Caco-2 (cell line): Measurements from ENCODE around the gene RBP4. TPM values are rescaled to one million over a fixed set of nuclear protein-coding genes. Genes with fewer than 3 reads are reported as not detected.

Source experiments
- BruUV-seq: library from RNA; stranded (reverse); fragments of 400-500 nt; replicated peaks from 2 replicates; lab custom pipeline; 2021; lab: Mats Ljungman, UMichigan
- CTCF ChIA-PET: fragments of 300-600 bp; sonication (Branson Sonifier 250); formaldehyde crosslinking; loops from one replicate; lab custom pipeline; 2022; ENCODE audit warnings: antibody characterized with exemption; lab: Charles Lee
- POLR2A ChIA-PET: fragments of 300-600 bp; sonication (Branson Sonifier 250); formaldehyde crosslinking; loops from one replicate; lab custom pipeline; 2022; ENCODE audit warnings: antibody characterized with exemption; lab: Charles Lee
- DNase-seq, 2 experiments: peaks; one replicate each; pipeline versions ENCODE4 v3.0.0 to v3.0.0-alpha.2; 2020 to 2022
- H3K27me3 ChIP-seq: replicated peaks from 2 replicates; pipeline ENCODE4 v1.6.0; 2011; ENCODE audit warnings: low read length; ENCODE audit not compliant: control insufficient read depth, insufficient read depth
- H3K36me3 ChIP-seq: 2 replicates; pipeline ENCODE4 v1.5.1; 2011; ENCODE audit warnings: low read length; ENCODE audit not compliant: control insufficient read depth, insufficient read depth
- H3K4me1 ChIP-seq: fragments of 250-450 bp; sonication (Bioruptor Pico); 2 replicates; pipeline ENCODE4 v1.5.1; 2020; ENCODE audit warnings: mild to moderate bottlenecking
- H3K4me3 ChIP-seq: 2 replicates; pipeline ENCODE4 v1.5.1; 2011; ENCODE audit warnings: low read depth, mild to moderate bottlenecking, control low read depth, low read length
- H3K9me3 ChIP-seq: fragments of 250-450 bp; sonication (Bioruptor Pico); 2 replicates; pipeline ENCODE4 v1.5.1; 2020; ENCODE audit warnings: mild to moderate bottlenecking, moderate library complexity
- H3K27ac Mint-ChIP-seq: one replicate; pipeline ENCODE4 v1.8.0; 2022; ENCODE audit warnings: mixed read lengths; ENCODE audit not compliant: unreplicated experiment
- H3K27me3 Mint-ChIP-seq: one replicate; pipeline ENCODE4 v1.8.0; 2022; ENCODE audit warnings: mixed read lengths; ENCODE audit not compliant: insufficient read depth, unreplicated experiment
- H3K36me3 Mint-ChIP-seq: one replicate; pipeline ENCODE4 v1.8.0; 2022; ENCODE audit warnings: mild to moderate bottlenecking, mixed read lengths; ENCODE audit not compliant: insufficient read depth, unreplicated experiment
- H3K4me1 Mint-ChIP-seq: one replicate; pipeline ENCODE4 v1.8.0; 2022; ENCODE audit warnings: low read depth, mixed read lengths; ENCODE audit not compliant: unreplicated experiment
- H3K4me3 Mint-ChIP-seq: one replicate; pipeline ENCODE4 v1.8.0; 2022; ENCODE audit warnings: mild to moderate bottlenecking, moderate library complexity, mixed read lengths; ENCODE audit not compliant: unreplicated experiment
- H3K9me3 Mint-ChIP-seq: one replicate; pipeline ENCODE4 v1.8.0; 2022; ENCODE audit warnings: mixed read lengths; ENCODE audit not compliant: unreplicated experiment
- CTCF ChIP-seq, 2 experiments: fragments of 200-600 bp in 1 of 2; IDR thresholded peaks; 1 replicate in 1 of 2; 2 replicates in 1 of 2; pipeline versions ENCODE4 v1.5.1 to v1.8.0; 2011 to 2022; ENCODE audit warnings: antibody characterized with exemption in 1 of 2, control low read depth in 1 of 2, inconsistent platforms in 1 of 2, low read depth in 1 of 2, low read length in 1 of 2, mild to moderate bottlenecking in 1 of 2, moderate library complexity in 1 of 2; ENCODE audit not compliant: insufficient read depth in 1 of 2, severe bottlenecking in 1 of 2, unreplicated experiment in 1 of 2
- intact Hi-C: fragments of 100-400 bp; cut with micrococcal nuclease; formaldehyde crosslinking; loops from one replicate; pipeline ENCODE4 v1.10.0; 2022; ENCODE audit not compliant: unreplicated experiment
- total RNA-seq: library from RNA; stranded (reverse); gene quantifications from 2 replicates; pipeline ENCODE4 v1.2.3, GENCODE V29; 2022

RBP4 gene
- total RNA-seq, 1 experiment from 2014 or later = 255 TPM

DNA sequence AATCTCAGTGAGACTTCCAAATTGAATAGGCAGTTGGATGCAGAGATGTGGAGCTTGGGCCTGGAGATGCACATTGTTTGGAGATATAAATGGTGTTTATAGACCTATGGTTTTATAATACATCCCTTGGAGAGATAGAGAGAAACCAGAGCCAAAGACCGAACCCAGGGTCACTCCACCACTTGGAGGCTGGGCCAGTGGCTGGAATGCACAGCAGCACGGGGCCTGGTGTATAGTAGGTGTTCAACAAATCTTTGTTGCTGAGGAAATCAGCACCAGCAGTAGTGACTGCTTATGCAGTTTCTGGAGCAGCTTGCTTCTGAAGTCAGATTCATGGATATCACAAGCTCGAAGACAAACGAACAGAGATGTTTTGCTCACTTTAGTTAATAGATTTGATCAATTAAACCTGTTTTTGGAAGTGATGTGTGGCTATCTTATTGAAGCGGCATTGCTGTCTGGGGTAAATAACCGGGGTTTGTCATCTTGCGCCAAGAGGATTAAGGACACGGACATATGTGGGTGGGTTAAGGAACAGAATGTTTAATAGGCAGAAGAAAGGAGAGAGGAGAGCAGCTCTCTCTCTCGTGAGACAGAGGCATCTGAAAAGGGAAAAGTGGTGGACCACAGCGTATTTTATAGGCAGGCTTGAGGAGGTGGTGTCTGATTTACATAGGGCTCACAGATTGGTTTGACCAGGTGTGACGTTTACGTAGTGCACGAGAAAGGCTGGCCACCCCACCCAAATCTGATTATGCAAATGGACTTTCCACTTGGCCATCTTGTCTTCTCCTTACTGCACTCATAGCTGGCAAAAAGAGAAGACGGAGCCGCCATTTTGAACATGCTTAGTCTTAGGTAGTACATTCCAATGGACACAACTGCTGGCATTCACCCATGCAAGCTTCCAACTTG is 11.1 kb downstream of the RBP4 start:
- Mint-ChIP-seq H3K9me3 (no peaks in the 10 kb centered on the region), H3K27me3 (no peaks in the 10 kb centered on the region), H3K36me3 (peaks cover 15% of the 10 kb centered on the region), H3K4me3 (no peak overlapping the region), H3K27ac (no peak overlapping the region), H3K4me1 (peaks cover 15% of the 10 kb centered on the region)
- no TSS peak for BruUV-seq
- peaks cover 21% of the 10 kb centered on the region for H3K4me1 ChIP-seq
- ChIA-PET CTCF (interaction anchor here (0.6 to 2.1 kb wide), 2 partner anchors 11 to 35 kb away, joined by 5 to 10 read pairs; no protein-coding TSS in a partner anchor), POLR2A (no interaction called here)
- intact Hi-C loops = loop anchor here (5.0 to 10.0 kb wide), 2 partner anchors 38 to 85 kb away; no protein-coding TSS in a partner anchor
- no peaks in the 10 kb centered on the region for H3K9me3 ChIP-seq
- no peaks in the 10 kb centered on the region; the same call in 1 of the 2 replicates for H3K36me3 ChIP-seq
- H3K4me3 ChIP-seq = no peak overlapping the region
- no peak for TF ChIP-seq CTCF (IDR thresholded peaks at IDR 0.05; ENCODE audit: insufficient read depth in 1 of 2, low read depth in 1 of 2, low read length in 1 of 2, severe bottlenecking in 1 of 2, unreplicated experiment in 1 of 2)
- no peaks in the 10 kb centered on the region for H3K27me3 ChIP-seq
- no peak for DNase-seq

GRCh38 chr10:93584445-93584844 is 16.6 kb downstream of the RBP4 start:
- no peak for DNase-seq
- peaks cover 2% of the 10 kb centered on the region for H3K4me1 Mint-ChIP-seq
- peaks cover 7% of the 10 kb centered on the region for H3K36me3 Mint-ChIP-seq
- ChIA-PET POLR2A (no interaction called here), CTCF (no interaction called here)
- intact Hi-C loops = no loop called here
- peaks cover 4% of the 10 kb centered on the region; the same call in 1 of the 2 replicates for H3K9me3 ChIP-seq
- H3K9me3 Mint-ChIP-seq = peaks cover 4% of the 10 kb centered on the region
- TF ChIP-seq CTCF (IDR thresholded peaks at IDR 0.05; ENCODE audit: insufficient read depth in 1 of 2, low read depth in 1 of 2, low read length in 1 of 2, severe bottlenecking in 1 of 2, unreplicated experiment in 1 of 2) = no peak
- no peaks in the 10 kb centered on the region for H3K27me3 ChIP-seq
- no peak overlapping the region for H3K4me3 ChIP-seq
- H3K4me3 Mint-ChIP-seq = no peak overlapping the region
- H3K4me1 ChIP-seq = peaks cover 3% of the 10 kb centered on the region
- no peaks in the 10 kb centered on the region for H3K27me3 Mint-ChIP-seq
- no TSS peak for BruUV-seq
- H3K36me3 ChIP-seq = no peaks in the 10 kb centered on the region
- H3K27ac Mint-ChIP-seq = no peak overlapping the region

GRCh38 chr10:93580828-93581227 is 20.2 kb downstream of the RBP4 start:
- Mint-ChIP-seq H3K27me3 (no peaks in the 10 kb centered on the region), H3K4me3 (no peak overlapping the region), H3K36me3 (peaks cover 7% of the 10 kb centered on the region), H3K27ac (peak overlapping the region; percentile 63), H3K4me1 (peaks cover 21% of the 10 kb centered on the region), H3K9me3 (peaks cover 9% of the 10 kb centered on the region)
- TF ChIP-seq CTCF (IDR thresholded peaks at IDR 0.05; ENCODE audit: insufficient read depth in 1 of 2, low read depth in 1 of 2, low read length in 1 of 2, severe bottlenecking in 1 of 2, unreplicated experiment in 1 of 2) = no peak
- no TSS peak for BruUV-seq
- H3K36me3 ChIP-seq = no peaks in the 10 kb centered on the region
- H3K4me1 ChIP-seq = peaks cover 28% of the 10 kb centered on the region
- ChIA-PET POLR2A (no interaction called here), CTCF (no interaction called here)
- no peaks in the 10 kb centered on the region for H3K27me3 ChIP-seq
- DNase-seq = peak in 1 of 2 experiments; percentile 36
- H3K4me3 ChIP-seq = no peak overlapping the region
- intact Hi-C loops = no loop called here
- H3K9me3 ChIP-seq = peaks cover 4% of the 10 kb centered on the region; the same call in 1 of the 2 replicates
